HepG2 (cell line): Measurements from ENCODE around the gene STAP2. TPM values are rescaled to one million over a fixed set of nuclear protein-coding genes. Genes with fewer than 3 reads are reported as not detected.

ENCODE experiments used
- ATF2 ChIP-seq: sonication (generic); formaldehyde crosslinking; IDR thresholded peaks from 2 replicates; pipeline ENCODE4 v1.4.0; 2020; ENCODE audit warnings: missing genetic modification reagents
- ATF4 ChIP-seq, 2 experiments: fragments of 450-650 bp in 1 of 2; sonication (generic) in 1 of 2; formaldehyde crosslinking; IDR thresholded peaks; 2 replicates each; pipeline versions ENCODE4 v1.5.0 to v1.8.0; 2020 to 2022; ENCODE audit warnings: mild to moderate bottlenecking in 1 of 2, missing genetic modification reagents in 1 of 2
- CBX5 ChIP-seq: sonication (generic); formaldehyde crosslinking; IDR thresholded peaks from 2 replicates; pipeline ENCODE4 v1.4.0; 2020; ENCODE audit warnings: missing genetic modification reagents, borderline replicate concordance
- CERS6 ChIP-seq: sonication (generic); formaldehyde crosslinking; IDR thresholded peaks from 2 replicates; pipeline ENCODE4 v1.5.0; 2020; ENCODE audit warnings: missing genetic modification reagents
- ESRRA ChIP-seq: sonication (generic); formaldehyde crosslinking; IDR thresholded peaks from 2 replicates; pipeline ENCODE4 v1.5.1; 2020; ENCODE audit warnings: mild to moderate bottlenecking, low read depth, missing genetic modification reagents
- FOXC1 ChIP-seq: sonication (generic); formaldehyde crosslinking; IDR thresholded peaks from 2 replicates; pipeline ENCODE4 v1.8.0; 2022; ENCODE audit warnings: mild to moderate bottlenecking, missing genetic modification reagents, borderline replicate concordance
- KDM5A ChIP-seq: fragments of 200-600 bp; sonication (generic); IDR thresholded peaks from 2 replicates; pipeline ENCODE4 v1.7.0; 2018; ENCODE audit warnings: antibody characterized with exemption, mild to moderate bottlenecking, low read length, borderline replicate concordance
- MAFF ChIP-seq: IDR thresholded peaks from 2 replicates; pipeline ENCODE4 v1.6.1; 2011; ENCODE audit warnings: low read depth, low read length, improper control_type of control experiment
- MAFK ChIP-seq, 2 experiments: IDR thresholded peaks in 1 of 2; conservative IDR thresholded peaks in 1 of 2; 2 replicates each; pipeline ENCODE4 v1.6.1; 2011; ENCODE audit warnings: improper control_type of control experiment in 2 of 2, low read length in 2 of 2
- MBNL3 ChIP-seq: fragments of 250-450 bp; sonication (Bioruptor Pico); conservative IDR thresholded peaks from 2 replicates; pipeline ENCODE4 v1.8.0; 2022; ENCODE audit warnings: mild to moderate bottlenecking, inconsistent platforms
- MEIS1 ChIP-seq: sonication (generic); formaldehyde crosslinking; IDR thresholded peaks from 2 replicates; pipeline ENCODE4 v1.9.0; 2021; ENCODE audit warnings: mild to moderate bottlenecking, missing genetic modification reagents, moderate library complexity, borderline replicate concordance
- NFIC ChIP-seq: IDR thresholded peaks from 2 replicates; pipeline ENCODE4 v1.6.1; 2012; ENCODE audit warnings: mild to moderate bottlenecking, low read length, inconsistent platforms
- PHF5A ChIP-seq: IDR thresholded peaks from one replicate; pipeline ENCODE4 v1.6.1; 2018; ENCODE audit warnings: low read depth, missing genetic modification reagents; ENCODE audit not compliant: unreplicated experiment
- POLR2G ChIP-seq: fragments of 200-400 bp; formaldehyde crosslinking; IDR thresholded peaks from 2 replicates; pipeline ENCODE4 v1.6.1; 2018; ENCODE audit warnings: mild to moderate bottlenecking, low read depth, low read length, moderate library complexity
- SP2 ChIP-seq: sonication (generic); formaldehyde crosslinking; IDR thresholded peaks from 2 replicates; pipeline ENCODE4 v1.5.1; 2020; ENCODE audit warnings: mild to moderate bottlenecking, missing genetic modification reagents
- ZBTB33 ChIP-seq: sonication (generic); formaldehyde crosslinking; IDR thresholded peaks from 2 replicates; pipeline ENCODE4 v1.4.0; 2020; ENCODE audit warnings: missing genetic modification reagents
- ZNF275 ChIP-seq: sonication (generic); formaldehyde crosslinking; IDR thresholded peaks from 2 replicates; pipeline ENCODE4 v1.8.0; 2022; ENCODE audit warnings: missing genetic modification reagents, mild to moderate bottlenecking, inconsistent platforms, borderline replicate concordance
- ZNF431 ChIP-seq: sonication (generic); formaldehyde crosslinking; IDR thresholded peaks from 2 replicates; pipeline ENCODE4 v1.9.0; 2022; ENCODE audit warnings: missing genetic modification reagents, low read depth, mild to moderate bottlenecking, borderline replicate concordance
- ZNF432 ChIP-seq: sonication (generic); formaldehyde crosslinking; IDR thresholded peaks from 2 replicates; pipeline ENCODE4 v1.5.0; 2020; ENCODE audit warnings: missing genetic modification reagents, mild to moderate bottlenecking, borderline replicate concordance
- ZNF737 ChIP-seq: sonication (generic); formaldehyde crosslinking; IDR thresholded peaks from 2 replicates; pipeline ENCODE4 v1.5.0; 2020; ENCODE audit warnings: missing genetic modification reagents, mild to moderate bottlenecking, borderline replicate concordance
- ZNF850 ChIP-seq: sonication (generic); formaldehyde crosslinking; conservative IDR thresholded peaks from 2 replicates; pipeline ENCODE4 v1.9.0; 2021; ENCODE audit warnings: mild to moderate bottlenecking, missing genetic modification reagents
- polyA plus RNA-seq, 8 experiments: library from polyadenylated mRNA; depleted of rRNA in 3 of 8; stranded (reverse) in 7 of 8; unstranded in 1 of 8; fragments of >200 nt; fragmentation: Illumina TruSeq in 4 of 8; extraction: Trizol in 4 of 8; gene quantifications; 2 replicates each; pipeline versions ENCODE4 v1.2.1 to v1.2.3, GENCODE V29; 2011 to 2016; ENCODE audit warnings: low read depth in 4 of 8, missing spikeins in 1 of 8, mixed read lengths in 1 of 8; ENCODE audit not compliant: insufficient read depth in 1 of 8
- total RNA-seq, 5 experiments: library from RNA; depleted of rRNA; stranded (reverse); fragments of >200 nt; fragmentation: Illumina TruSeq; extraction: Trizol; gene quantifications; 2 replicates each; pipeline ENCODE4 v1.2.3, GENCODE V29; 2016; ENCODE audit warnings: low read depth in 1 of 5

The STAP2 gene
- total and polyA plus RNA-seq, 2 of the 13 experiments (the other 11 are each of a cell fraction or from before 2014, with no cell fraction given), result 39.0 to 43.7 TPM

GRCh38 chr19:4374498-4375163 lies 36.0 kb upstream of the STAP2 start (continued):
- peak in 1 of 2 experiments; percentile 59; a peak in 1 of 4 replicates for TF ChIP-seq ATF4 (CRISPR knock-in tag; IDR thresholded peaks at IDR 0.05)
- no peak for TF ChIP-seq POLR2G
- no peak for TF ChIP-seq ZNF737 (CRISPR knock-in tag)
- TF ChIP-seq ZNF275 (CRISPR knock-in tag), result no peak
- TF ChIP-seq PHF5A (CRISPR knock-in tag), result no peak
- TF ChIP-seq ESRRA (CRISPR knock-in tag), result peak; percentile 54
- no peak; the same call in 1 of the 2 replicates for TF ChIP-seq ATF2
- no peak; the same call in 1 of the 2 replicates for TF ChIP-seq FOXC1
- TF ChIP-seq MAFK (conservative IDR thresholded peaks at IDR 0.05 in 1 of 2, IDR thresholded peaks at IDR 0.05 in 1 of 2; ENCODE audit: low read length in 2 of 2), result peak; percentile 89 to 99
- no peak for TF ChIP-seq ZNF432 (CRISPR knock-in tag)
- TF ChIP-seq CERS6 (CRISPR knock-in tag), result 0 out of 2 replicates have a peak, but pooled peaks have one; percentile 32
- peak; percentile 88 for TF ChIP-seq ZBTB33 (CRISPR knock-in tag)
- TF ChIP-seq MEIS1 (CRISPR knock-in tag), result no peak
- TF ChIP-seq NFIC, result no peak
- no peak for TF ChIP-seq MBNL3 (CRISPR knock-in tag)
- TF ChIP-seq CBX5, result peak; percentile 91; the same call in 1 of the 2 replicates
- no peak for TF ChIP-seq ZNF850 (CRISPR knock-in tag)
- no peak for TF ChIP-seq KDM5A
- TF ChIP-seq ZNF431 (CRISPR knock-in tag), result no peak
- TF ChIP-seq MAFF, result peak; percentile 92
- 0 out of 2 replicates have a peak, but pooled peaks have one; percentile 19 for TF ChIP-seq SP2 (CRISPR knock-in tag)
